ENCODE results near the gene SALL4. TPM values are rescaled to one million over a fixed set of nuclear protein-coding genes. Genes with fewer than 3 reads are reported as not detected.
"Not testable (repeated sequence)": the region's sequence is repeated elsewhere in the genome, so short reads cannot be mapped to it uniquely, and the experiment has no call there.

Gene SALL4
- total and polyA plus RNA-seq, 4 donors, result 0.06 to 3.8 (median 0.43) TPM

DNA sequence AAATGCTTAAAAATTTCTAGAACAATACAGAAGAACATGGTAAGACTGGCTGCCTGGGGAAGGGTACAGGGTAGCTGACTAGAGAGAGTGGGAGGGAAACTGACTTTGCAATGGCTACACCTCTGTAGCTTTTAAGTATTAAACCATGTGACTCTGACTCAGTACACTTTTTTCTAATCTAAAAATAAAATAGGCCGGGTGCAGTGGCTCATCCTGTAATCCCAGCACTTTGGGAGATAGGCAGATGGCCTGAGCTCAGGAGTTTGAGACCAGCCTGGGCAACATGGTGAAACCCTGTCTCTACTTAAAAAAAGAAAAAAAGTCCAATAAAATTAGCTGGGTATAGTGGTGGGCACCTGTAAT lies 52.7 kb downstream of the SALL4 start:
- H3K4me1 ChIP-seq (ENCODE audit: control insufficient read depth in 5 of 5, insufficient read depth in 5 of 5, low read length in 5 of 5), result peaks cover 0 to 12% (median 4%) of the 10 kb centered on the region in 5 donors
- no peak for DNase-seq
- no peak for TF ChIP-seq CTCF (IDR thresholded peaks at IDR 0.05; ENCODE audit: control extremely low read depth, extremely low read depth)

GRCh38 chr20:51747182-51747911 lies 55.0 kb downstream of the SALL4 start:
- Histone ChIP-seq H3K27ac (ENCODE audit: low read depth in 1 of 2, low read length in 1 of 2) (no peak overlapping the region), H3K9ac (ENCODE audit: insufficient read depth in 1 of 2, low read length in 2 of 2) (no peak overlapping the region), H3K9me3 (ENCODE audit: control insufficient read depth in 4 of 4, insufficient read depth in 3 of 4, low read length in 3 of 4) (no peaks in the 10 kb centered on the region), H3K4me3 (no peak overlapping the region), H3K4me1 (ENCODE audit: control insufficient read depth in 5 of 5, insufficient read depth in 5 of 5, low read length in 5 of 5) (peaks cover 0 to 15% (median under 1%) of the 10 kb centered on the region in 5 donors), H3K36me3 (ENCODE audit: control insufficient read depth in 4 of 4, insufficient read depth in 4 of 4, low read length in 4 of 4) (no peaks in the 10 kb centered on the region), H3K27me3 (ENCODE audit: control insufficient read depth in 3 of 3, insufficient read depth in 3 of 3, low read length in 2 of 3) (no peaks in the 10 kb centered on the region)
- 82 to 88% methylated on average over 7 of the region's 7 CpGs for WGBS, 2 donors
- TF ChIP-seq CTCF (IDR thresholded peaks at IDR 0.05; ENCODE audit: control extremely low read depth, extremely low read depth), result no peak
- ATAC-seq (ENCODE audit: insufficient read depth, low FRiP score) (no peak), DNase-seq (no peak)

More for the DNA sequence above, 52.7 kb downstream of the SALL4 start:
- no peak overlapping the region for H3K4me3 ChIP-seq
- H3K36me3 ChIP-seq (ENCODE audit: control insufficient read depth in 4 of 4, insufficient read depth in 4 of 4, low read length in 4 of 4), result no peaks in the 10 kb centered on the region
- H3K27ac ChIP-seq (ENCODE audit: low read depth in 1 of 2, low read length in 1 of 2), result no peak overlapping the region
- H3K9ac ChIP-seq (ENCODE audit: insufficient read depth in 1 of 2, low read length in 2 of 2), result no peak overlapping the region
- no peak for ATAC-seq (ENCODE audit: insufficient read depth, low FRiP score)
- WGBS, 2 donors, result 8 to 43% methylated on average over 1 of the region's 1 CpG
- no peaks in the 10 kb centered on the region for H3K27me3 ChIP-seq (ENCODE audit: control insufficient read depth in 3 of 3, insufficient read depth in 3 of 3, low read length in 2 of 3)
- H3K9me3 ChIP-seq (ENCODE audit: control insufficient read depth in 4 of 4, insufficient read depth in 3 of 4, low read length in 3 of 4), result no peaks in the 10 kb centered on the region

DNA sequence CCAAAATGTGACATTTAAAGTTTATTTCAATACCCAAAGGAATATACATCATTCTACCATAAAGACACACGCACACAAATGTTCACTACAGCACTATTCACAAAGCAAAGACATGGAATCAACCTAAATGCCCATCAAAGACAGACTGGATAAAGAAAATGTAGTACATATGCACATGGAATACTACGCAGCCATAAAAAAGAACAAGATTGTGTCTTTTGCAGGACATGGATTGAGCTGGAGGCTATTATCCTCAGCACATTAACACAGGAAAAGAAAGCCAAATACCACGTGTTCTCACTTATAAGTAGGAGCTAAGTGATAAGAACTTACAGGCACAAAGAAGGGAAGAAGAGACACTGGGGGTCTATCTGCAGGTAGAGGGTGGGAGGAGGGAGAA lies 56.5 kb downstream of the SALL4 start:
- Histone ChIP-seq H3K4me3 (no peak overlapping the region), H3K4me1 (ENCODE audit: control insufficient read depth in 5 of 5, insufficient read depth in 5 of 5, low read length in 5 of 5) (peaks cover 0 to 13% (median 4%) of the 10 kb centered on the region in 5 donors), H3K9ac (ENCODE audit: insufficient read depth in 1 of 2, low read length in 2 of 2) (no peak overlapping the region), H3K36me3 (ENCODE audit: control insufficient read depth in 4 of 4, insufficient read depth in 4 of 4, low read length in 4 of 4) (no peaks in the 10 kb centered on the region), H3K27ac (ENCODE audit: low read depth in 1 of 2, low read length in 1 of 2) (no peak overlapping the region), H3K27me3 (ENCODE audit: control insufficient read depth in 3 of 3, insufficient read depth in 3 of 3, low read length in 2 of 3) (no peaks in the 10 kb centered on the region), H3K9me3 (ENCODE audit: control insufficient read depth in 4 of 4, insufficient read depth in 3 of 4, low read length in 3 of 4) (no peaks in the 10 kb centered on the region)
- 88 to 91% methylated on average over 3 of the region's 3 CpGs for WGBS, 2 donors
- no peak for ATAC-seq (ENCODE audit: insufficient read depth, low FRiP score)
- DNase-seq, result no peak
- no peak for TF ChIP-seq CTCF (IDR thresholded peaks at IDR 0.05; ENCODE audit: control extremely low read depth, extremely low read depth)

- no peaks in the 10 kb centered on the region for H3K36me3 ChIP-seq (ENCODE audit: control insufficient read depth in 4 of 4, insufficient read depth in 4 of 4, low read length in 4 of 4)
- no peak for DNase-seq
- H3K9ac ChIP-seq (ENCODE audit: insufficient read depth in 1 of 2, low read length in 2 of 2), result no peak overlapping the region
- H3K4me1 ChIP-seq (ENCODE audit: control insufficient read depth in 5 of 5, insufficient read depth in 5 of 5, low read length in 5 of 5), result peaks cover 0 to 10% (median 4%) of the 10 kb centered on the region in 5 donors
- no peaks in the 10 kb centered on the region for H3K27me3 ChIP-seq (ENCODE audit: control insufficient read depth in 3 of 3, insufficient read depth in 3 of 3, low read length in 2 of 3)
- no peak overlapping the region for H3K27ac ChIP-seq (ENCODE audit: low read depth in 1 of 2, low read length in 1 of 2)
- TF ChIP-seq CTCF (IDR thresholded peaks at IDR 0.05; ENCODE audit: control extremely low read depth, extremely low read depth), result no peak
- H3K4me3 ChIP-seq, result no peak overlapping the region
- ATAC-seq (ENCODE audit: insufficient read depth, low FRiP score), result no peak
- H3K9me3 ChIP-seq (ENCODE audit: control insufficient read depth in 4 of 4, insufficient read depth in 3 of 4, low read length in 3 of 4), result no peaks in the 10 kb centered on the region
- WGBS, 2 donors, result 94 to 96% methylated on average over 3 of the region's 3 CpGs
These were observed 61.5 kb downstream of the SALL4 start for GRCh38 chr20:51740838-51741237.

DNA sequence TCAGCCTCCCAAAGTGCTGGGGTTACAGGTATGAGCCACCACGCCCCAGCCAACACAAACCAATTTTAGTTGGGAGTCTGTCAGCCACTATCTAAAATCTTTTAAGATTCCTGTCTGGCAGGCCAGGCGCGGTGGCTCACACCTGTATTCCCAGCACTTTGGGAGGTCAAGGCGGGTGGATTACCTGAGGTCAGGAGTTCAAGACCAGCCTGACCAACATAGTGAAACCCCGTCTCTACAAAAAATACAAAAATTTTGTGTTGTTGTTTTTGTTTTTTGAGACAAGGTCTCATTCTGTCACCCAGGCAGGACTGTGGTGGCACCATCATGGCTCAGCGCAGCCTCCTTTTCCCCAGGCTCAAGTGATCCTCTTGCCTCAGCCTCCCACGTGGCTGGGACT lies 62.0 kb downstream of the SALL4 start:
- not testable (repeated sequence) for H3K9me3 ChIP-seq (ENCODE audit: control insufficient read depth in 4 of 4, insufficient read depth in 3 of 4, low read length in 3 of 4); H3K36me3 ChIP-seq (ENCODE audit: control insufficient read depth in 4 of 4, insufficient read depth in 4 of 4, low read length in 4 of 4); H3K4me3 ChIP-seq; H3K27ac ChIP-seq (ENCODE audit: low read depth in 1 of 2, low read length in 1 of 2); ATAC-seq (ENCODE audit: insufficient read depth, low FRiP score); DNase-seq; H3K27me3 ChIP-seq (ENCODE audit: control insufficient read depth in 3 of 3, insufficient read depth in 3 of 3, low read length in 2 of 3); H3K9ac ChIP-seq (ENCODE audit: insufficient read depth in 1 of 2, low read length in 2 of 2)
- WGBS, 2 donors, result 98% methylated on average over 6 to 7 of the region's 7 CpGs
- peaks cover 0 to 13% (median 4%) of the 10 kb centered on the region in 5 donors for H3K4me1 ChIP-seq (ENCODE audit: control insufficient read depth in 5 of 5, insufficient read depth in 5 of 5, low read length in 5 of 5)
